H9 (cell line): ENCODE results near the gene TAS2R46. TPM values are rescaled to one million over a fixed set of nuclear protein-coding genes. Genes with fewer than 3 reads are reported as not detected.

Experiments used
- DNase-seq: peaks from one replicate; pipeline ENCODE4 v3.0.0-alpha.2; 2017
- H2AFZ ChIP-seq: one replicate; pipeline ENCODE4 v1.6.1; 2013; ENCODE audit warnings: mild to moderate bottlenecking, low read length, control low read depth, moderate library complexity
- H2AK5ac ChIP-seq: 2 replicates; pipeline ENCODE4 v1.6.1; 2013; ENCODE audit warnings: low read length, control low read depth, mixed read lengths; ENCODE audit not compliant: insufficient read length
- H2BK120ac ChIP-seq: one replicate; pipeline ENCODE4 v1.6.1; 2013; ENCODE audit warnings: low read depth, mild to moderate bottlenecking, low read length, control low read depth, inconsistent platforms; ENCODE audit not compliant: poor library complexity, severe bottlenecking
- H2BK12ac ChIP-seq: 2 replicates; pipeline ENCODE4 v1.6.1; 2013; ENCODE audit warnings: low read length, control low read depth, mixed read lengths, low read depth; ENCODE audit not compliant: insufficient read length
- H2BK15ac ChIP-seq: 2 replicates; pipeline ENCODE4 v1.6.1; 2013; ENCODE audit warnings: low read depth, low read length, control low read depth
- H2BK20ac ChIP-seq: one replicate; pipeline ENCODE4 v1.6.1; 2013; ENCODE audit warnings: low read depth, mild to moderate bottlenecking, low read length, control low read depth, inconsistent platforms; ENCODE audit not compliant: poor library complexity, severe bottlenecking
- H2BK5ac ChIP-seq: 2 replicates; pipeline ENCODE4 v1.6.1; 2013; ENCODE audit warnings: low read length, control low read depth, mixed read lengths; ENCODE audit not compliant: insufficient read length
- H3K14ac ChIP-seq: 2 replicates; pipeline ENCODE4 v1.6.1; 2013; ENCODE audit warnings: low read length, control low read depth; ENCODE audit not compliant: insufficient read depth
- H3K18ac ChIP-seq: 2 replicates; pipeline ENCODE4 v1.6.1; 2013; ENCODE audit warnings: low read depth, mild to moderate bottlenecking, mixed read lengths, low read length, control low read depth; ENCODE audit not compliant: insufficient read length
- H3K23ac ChIP-seq: 2 replicates; pipeline ENCODE4 v1.6.1; 2013; ENCODE audit warnings: low read length, control low read depth, mixed read lengths, low read depth; ENCODE audit not compliant: insufficient read length
- H3K23me2 ChIP-seq: 2 replicates; pipeline ENCODE4 v1.6.1; 2013; ENCODE audit warnings: low read depth, mild to moderate bottlenecking, mixed read lengths, low read length, control low read depth; ENCODE audit not compliant: insufficient read length, poor library complexity, severe bottlenecking
- H3K27ac ChIP-seq: 2 replicates; pipeline ENCODE4 v1.5.1; 2013; ENCODE audit warnings: low read length, control low read depth, mixed read lengths, low read depth; ENCODE audit not compliant: insufficient read length
- H3K27me3 ChIP-seq: 2 replicates; pipeline ENCODE4 v1.6.1; 2013; ENCODE audit warnings: low read length, control low read depth, inconsistent platforms; ENCODE audit not compliant: insufficient read depth
- H3K4ac ChIP-seq: 2 replicates; pipeline ENCODE4 v1.6.1; 2013; ENCODE audit warnings: low read depth, mild to moderate bottlenecking, control low read depth, inconsistent platforms, low read length, moderate library complexity
- H3K4me1 ChIP-seq: 2 replicates; pipeline ENCODE4 v1.6.1; 2013; ENCODE audit warnings: low read length, control low read depth, inconsistent platforms; ENCODE audit not compliant: insufficient read depth
- H3K4me2 ChIP-seq: 2 replicates; pipeline ENCODE4 v1.6.1; 2013; ENCODE audit warnings: low read length, control low read depth, mixed read lengths; ENCODE audit not compliant: insufficient read length, insufficient read depth
- H3K56ac ChIP-seq: 2 replicates; pipeline ENCODE4 v1.6.1; 2013; ENCODE audit warnings: low read depth, mild to moderate bottlenecking, mixed read lengths, low read length, control low read depth; ENCODE audit not compliant: insufficient read length
- H3K79me1 ChIP-seq: 2 replicates; pipeline ENCODE4 v1.6.1; 2013; ENCODE audit warnings: low read depth, mild to moderate bottlenecking, moderate library complexity, low read length, control low read depth, inconsistent platforms; ENCODE audit not compliant: insufficient read depth, poor library complexity, severe bottlenecking
- H3K79me2 ChIP-seq: 2 replicates; pipeline ENCODE4 v1.6.1; 2013; ENCODE audit warnings: low read length, control low read depth, inconsistent platforms; ENCODE audit not compliant: insufficient read depth
- H3K9ac ChIP-seq: 2 replicates; pipeline ENCODE4 v1.6.1; 2013; ENCODE audit warnings: low read length, control low read depth, mixed read lengths; ENCODE audit not compliant: insufficient read length; ENCODE audit errors: extremely low read depth
- H3K9me3 ChIP-seq: one replicate; pipeline ENCODE4 v1.6.1; 2013; ENCODE audit warnings: low read depth, low read length, inconsistent platforms; ENCODE audit not compliant: control insufficient read depth
- H3T11ph ChIP-seq: one replicate; pipeline ENCODE4 v1.6.1; 2013; ENCODE audit warnings: mild to moderate bottlenecking, low read length, control low read depth, inconsistent platforms
- H4K20me1 ChIP-seq: one replicate; pipeline ENCODE4 v1.6.1; 2013; ENCODE audit not compliant: control insufficient read depth, insufficient read length, insufficient read depth
- H4K5ac ChIP-seq: 2 replicates; pipeline ENCODE4 v1.6.1; 2013; ENCODE audit warnings: low read depth, mild to moderate bottlenecking, mixed read lengths, low read length, control low read depth; ENCODE audit not compliant: insufficient read length
- H4K8ac ChIP-seq: replicated peaks from 2 replicates; pipeline ENCODE4 v1.6.1; 2013; ENCODE audit warnings: low read length, control low read depth, mixed read lengths, low read depth; ENCODE audit not compliant: insufficient read length
- H4K91ac ChIP-seq: 2 replicates; pipeline ENCODE4 v1.6.1; 2013; ENCODE audit warnings: low read depth, mild to moderate bottlenecking, moderate library complexity, mixed read lengths, low read length, control low read depth; ENCODE audit not compliant: insufficient read length
- H3K27ac Mint-ChIP-seq, 3 experiments: 2 replicates in 2 of 3; 3 replicates in 1 of 3; pipeline ENCODE4 v1.8.0; 2020 to 2021; ENCODE audit warnings: mixed read lengths in 3 of 3, mild to moderate bottlenecking in 1 of 3, moderate library complexity in 1 of 3
- H3K27me3 Mint-ChIP-seq: 2 replicates; pipeline ENCODE4 v1.8.0; 2021; ENCODE audit warnings: low read depth, mild to moderate bottlenecking, moderate library complexity, mixed read lengths
- H3K36me3 Mint-ChIP-seq, 3 experiments: 2 replicates in 2 of 3; 3 replicates in 1 of 3; pipeline ENCODE4 v1.8.0; 2020 to 2021; ENCODE audit warnings: low read depth in 3 of 3, mixed read lengths in 3 of 3; ENCODE audit not compliant: insufficient read depth in 1 of 3
- H3K4me1 Mint-ChIP-seq, 2 experiments: 2 replicates each; pipeline ENCODE4 v1.8.0; 2020; ENCODE audit warnings: mixed read lengths in 2 of 2
- H3K4me3 Mint-ChIP-seq, 2 experiments: 2 replicates in 1 of 2; 3 replicates in 1 of 2; pipeline ENCODE4 v1.8.0; 2020 to 2021; ENCODE audit warnings: mild to moderate bottlenecking in 2 of 2, mixed read lengths in 2 of 2, moderate library complexity in 1 of 2
- H3K9me3 Mint-ChIP-seq, 2 experiments: 2 replicates in 1 of 2; 3 replicates in 1 of 2; pipeline ENCODE4 v1.8.0; 2020; ENCODE audit warnings: mild to moderate bottlenecking in 2 of 2, mixed read lengths in 2 of 2, moderate library complexity in 1 of 2
- WGBS: extraction: QIAGEN DNeasy Blood & Tissue Kit; methylation state at CpG from one replicate; pipeline ENCODE4 v1.1.7; 2013; ENCODE audit warnings: missing lambda C conversion rate, low lambda C conversion rate, mixed read lengths; ENCODE audit not compliant: insufficient read length; ENCODE audit errors: extremely low coverage; 5-methylcytosine and 5-hydroxymethylcytosine counted together
- total RNA-seq: library from RNA; stranded (reverse); gene quantifications from 2 replicates; pipeline ENCODE4 v1.2.1, GENCODE V29; 2021
- TF ChIP-seq, protein P1 (sequence below): fragments of 200-600 bp; sonication (generic); conservative IDR thresholded peaks from 3 replicates; pipeline ENCODE4 v1.8.0; 2021; ENCODE audit warnings: antibody characterized with exemption, mild to moderate bottlenecking

The TAS2R46 gene
- total RNA-seq, 1 experiment from 2014 or later, result 1.2 TPM

DNA sequence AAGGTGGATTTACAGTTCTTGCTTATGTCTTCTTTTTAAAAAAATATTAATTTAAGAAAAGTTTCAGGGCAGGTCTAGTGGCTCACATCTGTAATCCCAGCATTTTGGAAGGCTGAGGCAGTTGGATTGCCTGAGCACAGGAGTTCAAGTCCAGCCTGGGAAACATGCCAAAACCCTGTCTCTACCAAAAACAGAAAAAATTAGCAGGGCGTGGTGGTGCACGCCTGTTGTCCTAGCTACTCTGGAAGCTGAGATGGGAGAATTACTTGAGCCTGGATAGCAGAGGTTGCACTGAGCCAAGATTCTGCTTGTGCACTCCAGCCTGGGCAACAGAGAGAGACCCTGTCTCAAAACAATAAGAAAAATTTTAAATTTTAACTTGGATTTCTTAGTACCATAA lies 5.4 kb upstream of the TAS2R46 start:
- Histone ChIP-seq H2AK5ac (no peak overlapping the region), H3K23me2 (no peaks in the 10 kb centered on the region), H2BK5ac (no peak overlapping the region), H2BK15ac (no peak overlapping the region), H2BK120ac (no peak overlapping the region), H3T11ph (no peak overlapping the region), H4K20me1 (no peaks in the 10 kb centered on the region), H3K56ac (no peak overlapping the region), H4K8ac (no peak overlapping the region), H3K79me1 (no peaks in the 10 kb centered on the region), H3K14ac (no peak overlapping the region), H3K4me2 (no peak overlapping the region), H3K27ac (no peak overlapping the region), H3K4ac (no peak overlapping the region), H3K9me3 (no peaks in the 10 kb centered on the region), H2AFZ (no peak overlapping the region), H4K5ac (no peak overlapping the region), H3K23ac (no peak overlapping the region), H3K79me2 (peaks cover 2% of the 10 kb centered on the region; the same call in 1 of the 2 replicates), H2BK12ac (no peak overlapping the region), H3K9ac (no peak overlapping the region), H3K4me1 (no peaks in the 10 kb centered on the region; the same call in 1 of the 2 replicates), H2BK20ac (no peak overlapping the region), H3K27me3 (no peaks in the 10 kb centered on the region; the same call in 1 of the 2 replicates), H3K18ac (no peak overlapping the region), H4K91ac (no peak overlapping the region)
- Mint-ChIP-seq H3K36me3 (peaks cover 0 to 2% (median 0%) of the 10 kb centered on the region in 3 experiments; a peak in 3 of 7 replicates), H3K4me3 (no peak overlapping the region), H3K4me1 (peaks cover 17% of the 10 kb centered on the region in 2 experiments), H3K9me3 (no peaks in the 10 kb centered on the region), H3K27ac (no peak overlapping the region), H3K27me3 (no peaks in the 10 kb centered on the region; the same call in 1 of the 2 replicates)
- no CpG with 5 or more reads among the region's 2 CpGs for WGBS
- no peak for DNase-seq
- TF ChIP-seq, protein P1, sequence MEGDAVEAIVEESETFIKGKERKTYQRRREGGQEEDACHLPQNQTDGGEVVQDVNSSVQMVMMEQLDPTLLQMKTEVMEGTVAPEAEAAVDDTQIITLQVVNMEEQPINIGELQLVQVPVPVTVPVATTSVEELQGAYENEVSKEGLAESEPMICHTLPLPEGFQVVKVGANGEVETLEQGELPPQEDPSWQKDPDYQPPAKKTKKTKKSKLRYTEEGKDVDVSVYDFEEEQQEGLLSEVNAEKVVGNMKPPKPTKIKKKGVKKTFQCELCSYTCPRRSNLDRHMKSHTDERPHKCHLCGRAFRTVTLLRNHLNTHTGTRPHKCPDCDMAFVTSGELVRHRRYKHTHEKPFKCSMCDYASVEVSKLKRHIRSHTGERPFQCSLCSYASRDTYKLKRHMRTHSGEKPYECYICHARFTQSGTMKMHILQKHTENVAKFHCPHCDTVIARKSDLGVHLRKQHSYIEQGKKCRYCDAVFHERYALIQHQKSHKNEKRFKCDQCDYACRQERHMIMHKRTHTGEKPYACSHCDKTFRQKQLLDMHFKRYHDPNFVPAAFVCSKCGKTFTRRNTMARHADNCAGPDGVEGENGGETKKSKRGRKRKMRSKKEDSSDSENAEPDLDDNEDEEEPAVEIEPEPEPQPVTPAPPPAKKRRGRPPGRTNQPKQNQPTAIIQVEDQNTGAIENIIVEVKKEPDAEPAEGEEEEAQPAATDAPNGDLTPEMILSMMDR, result no peak
